HG03378 (cell line): Measurements from ENCODE around the gene DDX17.
"Not testable (repeated sequence)": the region's sequence is repeated elsewhere in the genome, so short reads cannot be mapped to it uniquely, and the experiment has no call there.

ENCODE experiments used
- ATAC-seq: cut with Tn5 transposase; IDR thresholded peaks from one replicate; pipeline ENCODE4 v1.9.1; 2021; ENCODE audit warnings: mild to moderate bottlenecking, moderate library complexity; ENCODE audit not compliant: unreplicated experiment

Gene DDX17

GRCh38 chr22:38494498-38494897 is 11.6 kb downstream of the DDX17 start:
- no peak for ATAC-seq

- no peak for ATAC-seq
Measured at GRCh38 chr22:38491707-38492348, 14.3 kb downstream of the DDX17 start.

DNA sequence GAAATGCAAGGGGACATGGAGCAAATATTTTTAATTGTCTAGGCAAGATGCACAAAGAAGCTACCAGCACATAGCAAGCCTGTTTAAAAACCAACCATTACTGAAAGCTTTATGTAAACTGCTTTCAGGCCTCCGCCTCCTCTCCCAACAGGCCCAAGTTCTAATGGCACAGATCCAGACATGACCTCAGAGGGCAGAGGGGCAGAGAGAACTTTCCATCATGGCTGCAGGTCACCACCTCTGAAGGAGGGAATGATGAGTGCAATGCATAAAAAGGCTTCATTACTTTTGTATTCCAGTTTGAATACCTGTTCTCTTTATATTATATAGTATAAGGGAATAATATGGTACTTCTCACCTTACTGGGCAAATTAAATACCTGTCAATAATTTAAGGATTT is 15.2 kb downstream of the DDX17 start:
- no peak for ATAC-seq

GRCh38 chr22:38490475-38490874 is 15.6 kb downstream of the DDX17 start:
- no peak for ATAC-seq

DNA sequence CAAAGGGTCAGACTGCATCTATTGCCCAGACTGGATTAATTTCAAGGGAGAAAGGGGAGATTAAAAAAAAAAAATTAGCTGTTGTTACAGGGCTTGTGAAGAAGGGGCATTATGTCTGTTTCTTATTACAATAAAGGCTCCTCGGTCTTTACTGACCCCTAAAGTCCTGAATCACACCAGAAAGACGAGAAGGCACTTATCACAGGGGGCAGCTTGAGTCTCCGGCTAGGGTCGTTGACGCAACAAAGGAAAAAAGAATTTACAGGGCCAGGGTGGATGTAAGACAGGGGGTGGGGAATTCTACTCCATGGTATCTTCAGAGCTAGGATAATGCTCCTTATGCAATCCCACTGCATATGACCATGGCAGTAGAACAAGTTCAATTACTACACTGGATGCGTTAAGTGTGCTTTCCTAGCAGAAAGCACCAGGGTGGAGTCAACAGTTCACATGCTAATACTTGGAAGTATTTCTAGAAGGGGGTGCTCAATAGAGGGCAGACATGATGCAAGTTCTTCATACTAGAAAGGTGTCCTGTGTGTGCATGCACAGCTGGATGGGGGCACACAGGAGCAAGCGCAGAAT is 16.5 kb downstream of the DDX17 start:
- no peak for ATAC-seq

GRCh38 chr22:38489142-38489541 is 17.0 kb downstream of the DDX17 start:
- ATAC-seq, result no peak

- ATAC-seq, result no peak
Measured at GRCh38 chr22:38487946-38488345, 18.2 kb downstream of the DDX17 start.

GRCh38 chr22:38485783-38486182 is 20.3 kb downstream of the DDX17 start:
- no peak for ATAC-seq

- ATAC-seq, result no peak
Measured at GRCh38 chr22:38484244-38484643, 21.9 kb downstream of the DDX17 start.

DNA sequence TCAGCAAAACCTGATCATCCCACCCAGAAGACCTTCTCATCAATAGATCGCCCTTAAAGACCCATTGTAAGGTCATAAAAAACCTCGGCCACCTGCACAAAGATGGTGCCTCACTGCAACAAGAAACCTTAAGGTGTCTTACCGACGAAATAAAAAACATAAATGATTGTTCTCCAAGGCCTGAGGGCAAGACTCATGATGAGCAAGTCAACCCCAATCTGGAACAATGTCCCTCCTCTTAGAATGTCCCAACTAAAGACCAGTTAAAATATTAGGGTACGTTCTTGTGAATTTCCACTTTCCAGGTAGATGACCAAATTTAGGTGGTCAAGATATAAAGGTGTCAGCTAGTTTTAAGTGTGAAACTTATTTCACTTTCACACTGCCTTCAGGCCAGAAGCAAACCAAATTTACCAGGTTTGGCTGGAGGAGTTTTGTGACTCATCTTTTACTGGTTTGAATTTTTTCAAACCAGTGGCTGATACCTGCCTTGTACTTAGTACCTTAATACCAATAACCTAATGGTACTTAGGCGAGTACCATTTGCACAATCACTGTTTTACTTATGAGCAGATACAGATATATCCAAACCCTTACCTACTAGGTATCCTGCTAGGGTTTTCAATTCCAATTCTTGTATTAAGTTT is 23.3 kb downstream of the DDX17 start:
- no peak for ATAC-seq

GRCh38 chr22:38481871-38482332 is 24.2 kb downstream of the DDX17 start:
- ATAC-seq, result no peak

- ATAC-seq, result no peak
Measured at GRCh38 chr22:38481162-38481870, 24.8 kb downstream of the DDX17 start.

DNA sequence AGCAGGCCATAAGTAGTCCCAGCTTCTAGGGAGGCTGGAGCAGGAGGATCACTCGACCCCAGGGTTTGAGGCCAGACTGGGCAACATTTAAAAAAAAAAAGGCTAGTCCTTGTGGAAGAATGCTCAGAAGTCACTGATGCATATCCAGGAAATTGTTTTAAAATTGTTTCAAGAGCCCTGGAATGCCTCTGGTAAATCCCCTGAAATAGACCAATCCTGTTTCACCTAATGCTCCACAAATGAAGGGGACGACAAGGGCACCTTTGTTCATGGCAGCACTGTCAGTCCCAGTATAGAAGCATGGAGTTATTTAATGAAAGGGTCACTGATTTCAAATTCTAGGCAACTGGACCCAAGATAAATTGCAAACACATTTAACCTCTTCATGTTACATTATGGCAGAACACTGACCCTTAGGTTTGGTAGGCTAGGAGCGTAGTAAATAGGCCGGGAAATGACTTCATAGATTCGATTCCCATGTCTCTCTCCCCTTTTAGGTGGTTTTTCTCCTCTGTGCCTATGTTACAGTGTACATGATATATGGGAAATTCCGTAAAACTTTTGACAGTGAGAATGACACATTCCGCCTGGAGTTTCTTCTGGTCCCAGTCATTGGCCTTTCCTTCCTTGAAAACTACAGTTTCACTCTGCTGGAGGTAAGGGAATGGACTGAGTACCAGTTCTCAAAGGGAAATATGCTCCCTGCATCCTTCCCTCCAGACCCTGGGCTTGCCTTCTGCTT is 26.8 kb downstream of the DDX17 start:
- no peak for ATAC-seq

DNA sequence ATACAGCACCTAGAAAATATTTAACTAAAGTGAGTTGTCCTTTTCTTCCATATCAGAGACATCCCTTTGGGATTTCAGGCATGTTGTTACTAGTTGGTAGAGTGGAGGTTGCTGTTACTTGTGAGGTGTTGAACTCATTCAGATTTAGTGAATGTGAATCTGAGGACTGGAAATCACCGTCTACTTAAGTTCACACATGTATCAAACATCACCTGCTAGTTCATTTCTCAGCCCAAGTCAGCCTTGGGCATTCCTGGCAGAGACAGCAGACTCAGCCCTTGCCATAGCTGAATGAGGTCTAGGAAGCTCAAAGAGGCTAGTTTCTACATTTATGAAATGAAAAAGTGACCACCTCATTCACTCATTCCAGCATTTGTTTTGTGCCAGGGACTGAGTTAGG is 28.5 kb downstream of the DDX17 start:
- no peak for ATAC-seq

DNA sequence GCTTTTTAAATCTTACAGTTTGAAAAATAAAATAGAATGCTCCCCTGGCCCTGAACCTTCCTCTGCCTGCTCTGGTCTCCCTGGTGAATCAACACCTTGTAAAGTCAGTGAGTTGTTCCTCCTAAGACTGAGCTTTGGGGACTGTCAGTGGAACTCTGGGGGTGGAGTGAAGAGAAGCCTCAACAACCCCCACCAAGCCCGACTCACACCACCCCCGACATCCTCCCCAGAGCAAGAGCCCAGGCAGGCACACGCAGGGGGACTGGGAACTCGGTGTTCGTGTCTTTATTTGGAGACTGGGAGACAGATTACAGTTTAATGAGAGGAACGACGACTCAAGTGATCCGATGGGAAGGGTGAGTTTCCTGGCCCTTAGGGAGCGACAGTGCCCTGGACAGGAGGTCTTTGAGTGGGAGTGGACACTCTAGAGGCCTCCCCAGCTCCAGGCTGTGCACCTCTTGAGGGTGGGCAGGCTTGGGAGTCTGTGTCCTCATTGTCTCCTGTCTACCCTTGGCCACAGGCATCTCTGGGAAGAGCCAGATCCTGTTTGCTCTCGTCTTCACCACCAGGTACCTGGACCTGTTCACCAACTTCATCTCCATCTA is 32.0 kb downstream of the DDX17 start:
- no peak for ATAC-seq

DNA sequence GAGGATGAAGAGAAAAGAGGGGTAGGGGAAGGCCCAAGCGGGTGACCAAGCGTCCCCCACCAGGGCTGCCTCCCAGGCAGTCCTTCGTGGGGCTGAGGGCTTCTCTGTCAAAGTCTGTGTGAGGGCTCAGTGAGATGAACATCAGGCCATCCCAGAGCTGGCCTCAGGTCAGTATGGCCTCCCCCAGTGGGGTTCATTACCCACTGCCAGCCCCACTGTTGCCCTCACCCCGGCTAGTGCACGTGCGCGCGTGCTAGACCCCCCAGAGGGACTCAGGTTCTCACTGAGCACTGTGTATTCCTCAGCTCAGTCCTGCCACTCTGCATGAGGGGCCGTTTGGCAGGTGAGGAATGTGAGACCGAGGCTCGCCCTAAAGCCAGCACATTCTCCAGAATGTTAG is 34.9 kb downstream of the DDX17 start:
- ATAC-seq, result no peak

- not testable (repeated sequence) for ATAC-seq
Measured at GRCh38 chr22:38470179-38470578, 35.9 kb downstream of the DDX17 start.

DNA sequence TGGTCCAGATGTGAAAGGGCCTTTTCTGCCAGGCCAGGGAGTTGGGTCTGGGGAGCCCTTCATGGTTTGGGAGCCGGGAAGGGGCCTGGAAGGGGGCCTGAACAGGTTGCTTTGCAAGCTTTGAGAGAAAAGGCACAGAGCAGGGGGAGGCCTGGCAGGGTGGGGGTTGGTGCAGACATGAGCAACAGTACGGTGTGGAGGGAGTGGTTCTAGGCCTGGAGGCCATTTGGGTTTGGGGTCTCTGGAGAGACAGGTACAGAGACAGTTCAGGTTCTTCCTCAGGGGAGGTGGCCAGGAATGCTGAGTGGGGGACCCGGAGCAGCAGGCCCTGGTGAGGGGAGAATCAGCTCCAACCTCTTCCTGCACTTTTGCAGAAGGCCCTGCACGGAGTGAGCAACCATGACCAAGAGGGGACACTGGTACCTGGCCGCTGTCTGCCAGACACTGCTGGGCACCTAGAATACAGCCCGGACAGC is 36.8 kb downstream of the DDX17 start:
- ATAC-seq, result no peak

- ATAC-seq, result no peak
Measured at GRCh38 chr22:38468443-38469305, 37.4 kb downstream of the DDX17 start.
